Measurements from ENCODE around the gene ACTN2.

- TF ChIP-seq CTCF (IDR thresholded peaks at IDR 0.05; ENCODE audit: insufficient read depth, low read length, poor library complexity, severe bottlenecking) (no peak), EZH2phosphoT487 (conservative IDR thresholded peaks at IDR 0.05; ENCODE audit: low read length) (no peak)
These were observed 5.1 kb upstream of the ACTN2 start for GRCh38 chr1:236681219-236681618.
